Fibroblast of the aortic adventitia (primary cell): ENCODE results near the gene BIN2. TPM values are rescaled to one million over a fixed set of nuclear protein-coding genes. Genes with fewer than 3 reads are reported as not detected.

Experiments used
- DNase-seq: peaks from one replicate; pipeline ENCODE4 v3.0.0-alpha.2; 2010; ENCODE audit warnings: low read depth
- H3K4me3 ChIP-seq: 2 replicates; pipeline ENCODE4 v1.5.1; 2011; ENCODE audit warnings: low read depth, mild to moderate bottlenecking, control low read depth, low read length, moderate library complexity
- total RNA-seq: library from RNA; depleted of rRNA; stranded (reverse); fragments of >200 nt; gene quantifications from 2 replicates; pipeline ENCODE4 v1.2.3, GENCODE V29; 2012; ENCODE audit warnings: low replicate concordance
- TF ChIP-seq, protein P1 (sequence below): IDR thresholded peaks from 2 replicates; pipeline ENCODE4 v1.5.1; 2011; ENCODE audit warnings: mild to moderate bottlenecking, low read length, control low read depth, inconsistent platforms; ENCODE audit not compliant: insufficient read depth

Gene BIN2
- total RNA-seq, 1 donor: under 0.01 TPM

- H3K4me3 ChIP-seq: no peak overlapping the region
- TF ChIP-seq, protein P1, sequence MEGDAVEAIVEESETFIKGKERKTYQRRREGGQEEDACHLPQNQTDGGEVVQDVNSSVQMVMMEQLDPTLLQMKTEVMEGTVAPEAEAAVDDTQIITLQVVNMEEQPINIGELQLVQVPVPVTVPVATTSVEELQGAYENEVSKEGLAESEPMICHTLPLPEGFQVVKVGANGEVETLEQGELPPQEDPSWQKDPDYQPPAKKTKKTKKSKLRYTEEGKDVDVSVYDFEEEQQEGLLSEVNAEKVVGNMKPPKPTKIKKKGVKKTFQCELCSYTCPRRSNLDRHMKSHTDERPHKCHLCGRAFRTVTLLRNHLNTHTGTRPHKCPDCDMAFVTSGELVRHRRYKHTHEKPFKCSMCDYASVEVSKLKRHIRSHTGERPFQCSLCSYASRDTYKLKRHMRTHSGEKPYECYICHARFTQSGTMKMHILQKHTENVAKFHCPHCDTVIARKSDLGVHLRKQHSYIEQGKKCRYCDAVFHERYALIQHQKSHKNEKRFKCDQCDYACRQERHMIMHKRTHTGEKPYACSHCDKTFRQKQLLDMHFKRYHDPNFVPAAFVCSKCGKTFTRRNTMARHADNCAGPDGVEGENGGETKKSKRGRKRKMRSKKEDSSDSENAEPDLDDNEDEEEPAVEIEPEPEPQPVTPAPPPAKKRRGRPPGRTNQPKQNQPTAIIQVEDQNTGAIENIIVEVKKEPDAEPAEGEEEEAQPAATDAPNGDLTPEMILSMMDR: no peak
- DNase-seq: no peak
Measured at GRCh38 chr12:51324953-51325352, 979 bp upstream of the BIN2 start.

GRCh38 chr12:51323317-51323960 lies 535 bp downstream of the BIN2 start:
- DNase-seq: no peak
- TF ChIP-seq, protein P1: no peak
- no peak overlapping the region for H3K4me3 ChIP-seq

- TF ChIP-seq, protein P1: no peak
- no peak for DNase-seq
- no peak overlapping the region for H3K4me3 ChIP-seq
Measured at GRCh38 chr12:51322452-51322851, 1.5 kb downstream of the BIN2 start.

GRCh38 chr12:51321882-51322281 lies 2.1 kb downstream of the BIN2 start:
- TF ChIP-seq, protein P1: no peak
- no peak for DNase-seq
- H3K4me3 ChIP-seq: no peak overlapping the region

DNA sequence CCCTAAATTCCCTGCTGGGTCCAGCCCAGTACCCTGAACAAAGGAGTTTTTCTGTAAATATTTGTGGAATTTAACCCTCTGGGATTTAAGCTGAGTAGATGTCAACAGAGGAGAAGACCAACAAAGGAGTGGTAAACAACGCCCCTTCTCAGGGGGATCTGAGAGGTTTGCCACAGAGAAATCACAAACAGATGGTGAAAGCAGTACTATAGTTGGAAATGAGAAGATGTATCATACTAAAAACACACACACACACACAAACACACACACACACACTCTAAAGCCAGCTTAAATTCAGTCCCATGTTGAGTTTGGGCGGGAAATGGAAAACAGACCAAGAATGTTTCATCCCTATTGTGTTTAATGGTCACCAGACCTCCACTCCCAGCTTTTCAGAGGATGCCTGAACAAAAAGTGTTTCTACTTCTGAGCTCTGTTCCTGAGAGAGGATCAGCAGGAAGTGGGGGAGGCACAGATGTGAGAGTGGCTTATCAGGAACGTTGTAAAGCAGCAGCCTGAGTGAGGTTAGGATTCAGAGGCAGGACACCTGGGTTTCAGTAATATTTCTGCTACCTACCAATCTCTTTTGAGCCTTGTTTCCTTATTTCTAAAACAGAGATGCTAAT lies 3.2 kb downstream of the BIN2 start:
- H3K4me3 ChIP-seq: no peak overlapping the region
- DNase-seq: peak; percentile 66
- TF ChIP-seq, protein P1: no peak

DNA sequence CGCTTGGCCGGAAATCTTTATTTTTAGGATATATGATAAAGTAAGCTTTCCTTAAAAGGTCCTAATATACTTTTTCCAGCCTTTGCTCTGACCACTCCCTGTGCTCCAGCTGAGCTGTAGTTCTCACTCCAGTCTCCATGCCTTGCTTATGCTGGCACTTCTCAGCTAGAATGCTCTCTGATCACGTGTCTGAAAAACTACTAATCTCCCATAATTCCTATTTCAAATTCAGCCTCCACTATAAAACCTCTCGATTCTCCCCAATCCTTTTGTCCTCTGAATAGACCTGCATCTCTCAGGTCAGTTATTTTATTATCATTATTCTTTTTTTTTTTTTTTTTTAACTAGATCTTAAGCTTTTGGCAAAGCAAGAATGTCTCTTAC lies 3.7 kb downstream of the BIN2 start:
- no peak for DNase-seq
- TF ChIP-seq, protein P1: no peak
- H3K4me3 ChIP-seq: no peak overlapping the region
